ENCODE results near the gene BEST1.

BEST1 gene

GRCh38 chr11:61972672-61973475 lies 22.7 kb downstream of the BEST1 start:
- DNase-seq (ENCODE audit: extremely low read depth, low read depth), result peak; percentile 79
- TF ChIP-seq, protein P1, sequence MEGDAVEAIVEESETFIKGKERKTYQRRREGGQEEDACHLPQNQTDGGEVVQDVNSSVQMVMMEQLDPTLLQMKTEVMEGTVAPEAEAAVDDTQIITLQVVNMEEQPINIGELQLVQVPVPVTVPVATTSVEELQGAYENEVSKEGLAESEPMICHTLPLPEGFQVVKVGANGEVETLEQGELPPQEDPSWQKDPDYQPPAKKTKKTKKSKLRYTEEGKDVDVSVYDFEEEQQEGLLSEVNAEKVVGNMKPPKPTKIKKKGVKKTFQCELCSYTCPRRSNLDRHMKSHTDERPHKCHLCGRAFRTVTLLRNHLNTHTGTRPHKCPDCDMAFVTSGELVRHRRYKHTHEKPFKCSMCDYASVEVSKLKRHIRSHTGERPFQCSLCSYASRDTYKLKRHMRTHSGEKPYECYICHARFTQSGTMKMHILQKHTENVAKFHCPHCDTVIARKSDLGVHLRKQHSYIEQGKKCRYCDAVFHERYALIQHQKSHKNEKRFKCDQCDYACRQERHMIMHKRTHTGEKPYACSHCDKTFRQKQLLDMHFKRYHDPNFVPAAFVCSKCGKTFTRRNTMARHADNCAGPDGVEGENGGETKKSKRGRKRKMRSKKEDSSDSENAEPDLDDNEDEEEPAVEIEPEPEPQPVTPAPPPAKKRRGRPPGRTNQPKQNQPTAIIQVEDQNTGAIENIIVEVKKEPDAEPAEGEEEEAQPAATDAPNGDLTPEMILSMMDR (IDR thresholded peaks at IDR 0.05; ENCODE audit: low read depth, low read length), result no peak

DNA sequence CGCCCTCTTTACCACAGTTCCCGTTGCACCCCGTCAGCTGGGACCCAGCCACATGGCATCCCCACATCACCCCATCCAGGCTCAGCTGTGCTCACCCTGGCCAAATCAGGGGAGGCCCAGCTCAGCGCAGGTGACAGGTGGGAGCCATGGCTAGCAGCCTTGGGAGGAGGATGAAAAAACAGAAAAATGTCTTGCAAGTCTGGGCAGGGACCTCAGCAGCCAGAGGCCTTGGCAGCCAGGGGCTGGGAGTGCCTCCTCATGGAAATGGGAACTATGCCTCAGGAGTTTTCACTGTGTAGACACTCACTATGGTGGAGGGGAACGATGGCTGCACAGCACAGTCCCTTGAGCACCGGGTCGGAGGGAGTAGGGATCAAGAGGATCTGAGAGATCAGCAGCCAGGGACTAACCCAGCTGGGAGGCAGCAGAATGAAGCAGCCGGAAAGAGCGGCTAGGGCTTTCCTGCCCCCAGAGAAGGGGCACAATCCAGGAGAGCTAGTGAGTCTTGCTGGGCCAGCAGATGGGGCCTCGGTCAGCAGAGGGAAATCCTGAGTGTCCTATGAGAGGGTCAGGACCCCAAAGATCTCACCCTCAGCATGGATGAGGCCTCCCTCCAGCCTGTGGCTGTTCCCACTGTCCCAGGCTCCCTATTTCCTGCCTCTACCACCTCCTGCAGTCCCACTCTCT lies 23.5 kb downstream of the BEST1 start:
- DNase-seq (ENCODE audit: extremely low read depth, low read depth), result no peak
- TF ChIP-seq, protein P1 (IDR thresholded peaks at IDR 0.05; ENCODE audit: low read depth, low read length), result no peak

- TF ChIP-seq, protein P1 (IDR thresholded peaks at IDR 0.05; ENCODE audit: low read depth, low read length), result no peak
- DNase-seq (ENCODE audit: extremely low read depth, low read depth), result no peak
Measured at GRCh38 chr11:61974766-61975631, 24.8 kb downstream of the BEST1 start.

GRCh38 chr11:61975638-61976419 lies 25.7 kb downstream of the BEST1 start:
- DNase-seq (ENCODE audit: extremely low read depth, low read depth), result no peak
- TF ChIP-seq, protein P1 (IDR thresholded peaks at IDR 0.05; ENCODE audit: low read depth, low read length), result no peak

DNA sequence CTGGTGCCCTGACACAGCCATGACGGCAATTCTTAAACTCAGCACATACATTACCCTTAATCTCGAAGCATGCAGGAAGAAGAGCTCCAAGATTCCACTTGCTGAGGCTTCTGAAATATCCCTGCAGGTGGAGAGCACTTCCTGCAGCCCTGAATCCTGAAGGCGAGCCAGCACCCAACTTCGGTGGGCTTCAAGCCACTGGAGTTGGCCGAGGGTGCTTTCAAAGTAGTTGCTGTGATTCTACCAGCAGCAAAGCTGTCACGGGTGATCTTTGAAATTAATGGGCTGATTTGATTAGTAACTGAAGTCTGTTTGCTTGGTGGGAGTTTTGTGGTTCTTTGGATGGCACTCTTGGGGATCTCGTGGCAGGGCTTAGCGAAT lies 26.3 kb downstream of the BEST1 start:
- DNase-seq (ENCODE audit: extremely low read depth, low read depth), result no peak
- TF ChIP-seq, protein P1 (IDR thresholded peaks at IDR 0.05; ENCODE audit: low read depth, low read length), result no peak

- DNase-seq (ENCODE audit: extremely low read depth, low read depth), result no peak
- TF ChIP-seq, protein P1 (IDR thresholded peaks at IDR 0.05; ENCODE audit: low read depth, low read length), result no peak
Measured at GRCh38 chr11:61976813-61977475, 26.8 kb downstream of the BEST1 start.
